GM19468 (cell line): Measurements from ENCODE around the gene AJAP1.

Experiments
- ATAC-seq: cut with Tn5 transposase; IDR thresholded peaks from one replicate; pipeline ENCODE4 v1.9.1; 2021; ENCODE audit warnings: mild to moderate bottlenecking, moderate library complexity, moderate number of reproducible peaks; ENCODE audit not compliant: unreplicated experiment; ENCODE audit errors: extremely low read depth

AJAP1 gene

DNA sequence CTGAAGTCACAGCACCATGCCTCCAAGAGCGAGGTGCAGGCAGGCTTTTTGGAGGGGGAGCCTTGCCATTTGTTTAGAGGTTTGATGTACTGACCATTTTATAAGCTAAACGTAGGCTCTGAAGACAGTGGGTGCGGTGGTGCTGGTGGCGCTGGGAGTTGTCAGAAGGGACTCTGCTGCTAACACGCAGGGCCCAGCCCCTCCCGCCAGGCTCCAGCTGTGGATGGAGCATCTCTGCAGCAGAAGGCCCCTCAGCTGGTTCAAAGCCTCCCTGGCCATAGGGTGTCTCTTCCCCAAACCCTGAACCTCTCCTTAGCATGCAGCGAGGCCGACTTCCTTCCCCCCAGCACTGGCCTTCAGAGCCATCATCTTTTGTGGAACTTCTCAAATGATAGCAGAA is 105.3 kb downstream of the AJAP1 start:
- no peak for ATAC-seq

DNA sequence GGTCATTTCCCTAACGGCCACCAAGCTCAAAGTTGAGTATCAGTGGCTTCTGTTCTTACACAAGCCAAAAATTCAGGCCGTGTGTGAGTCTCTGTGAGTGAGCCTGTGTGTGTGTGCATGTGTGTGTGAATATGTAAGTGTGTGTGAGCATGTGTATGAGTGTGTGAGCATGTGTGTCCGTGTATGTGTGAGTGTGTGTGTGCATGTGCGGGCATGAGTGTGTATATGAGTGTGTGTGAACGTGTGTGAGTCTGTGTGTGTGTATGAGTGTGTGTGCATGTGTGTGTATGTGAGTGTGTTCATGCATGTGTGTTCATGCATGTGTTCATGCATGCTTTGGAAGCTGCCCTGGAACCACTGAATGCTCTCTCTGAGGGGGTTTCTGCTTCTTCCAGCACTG is 105.7 kb downstream of the AJAP1 start:
- no peak for ATAC-seq

DNA sequence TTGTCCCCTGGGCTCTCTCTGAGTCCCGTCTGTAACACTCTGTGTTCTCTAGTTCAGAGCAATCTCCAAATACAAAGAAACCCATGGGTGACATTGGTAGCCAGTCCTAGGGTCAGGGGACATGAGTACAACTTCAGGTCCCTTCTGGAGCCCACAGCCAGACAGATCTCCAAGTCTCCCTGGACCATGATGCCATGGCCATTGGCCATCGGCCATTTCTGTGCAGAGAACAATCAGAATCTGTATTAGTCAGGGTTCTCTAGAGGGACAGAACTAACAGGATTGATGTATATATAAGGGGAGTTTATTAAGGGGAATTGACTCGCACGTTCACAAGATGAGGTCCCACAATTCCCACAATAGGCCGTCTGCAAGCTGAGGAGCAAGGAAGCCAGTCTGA is 106.9 kb downstream of the AJAP1 start:
- ATAC-seq = no peak

- ATAC-seq = no peak
These were observed 107.7 kb downstream of the AJAP1 start for GRCh38 chr1:4762146-4762545.

GRCh38 chr1:4767308-4767707 is 112.9 kb downstream of the AJAP1 start:
- no peak for ATAC-seq

- ATAC-seq = no peak
These were observed 114.1 kb downstream of the AJAP1 start for GRCh38 chr1:4768553-4768952.

DNA sequence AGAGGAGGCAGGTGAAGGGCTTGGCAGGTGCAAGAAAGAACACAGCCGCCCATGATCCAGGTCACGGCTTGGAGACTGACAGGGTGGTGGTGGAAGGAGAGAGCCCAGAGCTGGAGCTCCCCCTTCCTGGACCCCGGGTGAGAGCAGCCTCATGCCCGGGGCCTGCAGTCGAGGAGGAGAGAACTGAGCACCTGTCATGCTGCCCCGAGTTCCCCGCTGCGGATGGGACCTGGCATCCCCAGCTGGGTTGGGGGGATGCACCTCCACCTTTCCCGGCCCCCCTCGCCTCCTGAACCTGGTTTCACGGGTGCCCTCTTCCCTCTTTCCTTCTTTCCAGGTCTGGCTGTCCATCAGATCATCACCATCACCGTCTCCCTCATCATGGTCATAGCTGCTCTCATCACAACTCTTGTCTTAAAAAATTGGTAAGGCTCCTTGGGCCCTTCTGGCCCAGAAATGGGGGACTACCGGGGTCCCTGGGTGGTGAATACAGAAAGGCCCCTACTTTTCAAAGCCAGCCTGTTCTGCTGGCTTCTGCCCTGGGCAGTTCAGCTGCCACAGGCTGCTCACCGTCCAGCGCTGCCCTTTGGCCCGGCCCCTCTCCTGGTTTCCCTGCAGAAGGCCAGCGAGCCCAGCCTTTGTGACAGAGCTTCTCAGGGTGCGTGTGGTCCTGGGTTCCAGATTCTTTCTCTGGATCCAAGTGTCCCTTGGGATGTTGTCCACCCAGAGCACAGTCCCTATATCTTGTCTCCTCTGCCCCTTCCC is 115.3 kb downstream of the AJAP1 start:
- ATAC-seq = no peak

DNA sequence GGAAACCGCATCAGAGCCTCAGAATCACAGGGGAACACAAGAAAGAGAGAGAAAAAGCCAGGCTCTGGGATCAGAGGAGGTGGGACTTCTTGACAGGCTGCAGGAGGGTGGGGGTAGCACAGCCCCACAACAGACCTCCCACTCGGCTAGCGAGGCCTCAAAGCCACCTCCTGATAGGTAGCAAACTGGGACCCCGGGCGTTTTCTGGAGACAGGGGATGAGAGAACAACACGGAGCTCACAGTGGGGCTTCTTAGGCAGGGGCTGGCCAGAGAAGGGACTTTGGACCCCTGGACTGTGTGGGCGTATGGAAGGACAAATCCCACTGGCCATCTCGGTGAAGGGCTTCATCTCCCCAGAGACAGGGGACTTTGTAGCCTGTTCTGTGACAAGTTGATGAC is 116.3 kb downstream of the AJAP1 start:
- no peak for ATAC-seq

GRCh38 chr1:4771267-4771666 is 116.9 kb downstream of the AJAP1 start:
- no peak for ATAC-seq

DNA sequence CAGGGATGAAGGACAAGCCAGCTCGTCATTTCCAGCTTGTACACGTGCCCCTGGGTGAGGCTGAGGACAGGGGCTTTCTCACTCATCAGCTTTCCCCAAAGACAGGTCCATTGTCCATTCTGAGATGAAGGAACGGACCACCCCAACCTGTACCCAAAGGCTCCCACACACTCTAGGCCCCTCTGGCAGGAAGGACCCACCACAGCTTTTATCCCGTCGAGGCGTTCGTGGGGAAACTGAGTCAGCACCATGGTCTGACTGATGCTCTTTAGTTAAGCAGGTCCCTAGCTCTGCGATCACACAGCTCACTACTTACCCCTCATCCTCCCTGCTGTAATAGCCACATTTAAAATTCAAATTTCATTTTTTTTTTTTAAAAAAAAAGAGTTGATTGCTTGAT is 117.3 kb downstream of the AJAP1 start:
- no peak for ATAC-seq

- ATAC-seq = no peak
These were observed 118.0 kb downstream of the AJAP1 start for GRCh38 chr1:4772294-4773010.

DNA sequence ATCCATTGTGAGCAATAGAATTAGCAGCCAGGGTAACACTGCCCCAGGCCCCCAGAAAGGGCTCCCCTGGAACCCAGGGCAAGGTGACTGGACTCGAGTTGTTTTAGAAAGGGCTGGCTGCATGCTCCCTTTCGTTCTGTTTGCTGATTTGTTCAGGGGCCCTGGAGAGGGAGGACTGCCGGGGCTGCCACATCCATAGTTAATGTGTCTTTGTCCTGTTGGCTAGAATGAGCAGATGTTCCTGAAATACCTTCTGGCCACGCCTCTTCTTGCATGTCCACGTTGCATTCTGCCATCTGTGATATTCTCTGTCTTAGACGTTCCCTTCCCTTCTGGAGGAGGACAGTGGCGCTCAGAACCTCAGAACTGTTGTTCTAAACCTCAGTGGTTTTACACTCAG is 118.8 kb downstream of the AJAP1 start:
- no peak for ATAC-seq

GRCh38 chr1:4775506-4775905 is 121.1 kb downstream of the AJAP1 start:
- no peak for ATAC-seq

DNA sequence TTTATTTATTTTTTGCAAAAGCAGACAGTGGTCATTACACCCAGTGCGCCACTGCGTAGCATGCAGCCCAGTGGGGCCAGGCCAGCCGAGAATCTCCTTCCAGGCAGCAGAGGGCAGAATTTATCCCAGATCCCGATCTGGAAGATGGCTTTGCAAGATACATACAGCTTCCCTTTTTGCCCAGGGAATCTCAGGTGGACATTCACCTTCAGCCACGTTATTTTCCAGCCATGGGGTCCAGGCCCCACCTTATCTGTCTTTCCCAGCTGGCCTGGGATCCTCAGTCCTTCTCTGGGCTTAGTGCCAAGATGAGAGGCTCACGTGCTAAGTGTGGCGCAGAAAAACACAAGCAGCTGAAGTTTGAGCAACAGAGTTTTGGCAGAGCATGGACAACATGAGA is 123.6 kb downstream of the AJAP1 start:
- ATAC-seq = no peak

DNA sequence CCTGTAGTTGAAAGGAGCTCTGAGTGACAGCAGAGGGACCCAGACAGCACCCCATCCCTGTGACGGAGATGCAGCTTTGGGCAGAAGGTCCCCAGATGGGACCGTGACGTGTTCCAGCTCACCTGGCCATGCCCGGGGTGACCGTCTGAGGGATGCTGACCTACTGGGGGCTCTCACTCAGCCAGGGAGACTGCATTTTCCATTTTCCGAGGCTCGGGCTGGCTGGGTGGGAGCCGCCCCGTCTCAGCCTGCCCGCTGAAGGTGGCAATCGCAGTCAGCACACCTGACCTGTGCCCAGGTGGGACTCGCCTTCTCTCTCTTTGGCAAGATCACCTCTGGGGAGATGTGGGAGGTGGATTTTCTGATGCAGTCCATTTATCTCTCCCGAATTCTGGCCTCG is 127.2 kb downstream of the AJAP1 start:
- no peak for ATAC-seq

GRCh38 chr1:4784761-4785160 is 130.4 kb downstream of the AJAP1 start:
- no peak for ATAC-seq

- no peak for ATAC-seq
These were observed 131.6 kb downstream of the AJAP1 start for GRCh38 chr1:4786055-4786454.

DNA sequence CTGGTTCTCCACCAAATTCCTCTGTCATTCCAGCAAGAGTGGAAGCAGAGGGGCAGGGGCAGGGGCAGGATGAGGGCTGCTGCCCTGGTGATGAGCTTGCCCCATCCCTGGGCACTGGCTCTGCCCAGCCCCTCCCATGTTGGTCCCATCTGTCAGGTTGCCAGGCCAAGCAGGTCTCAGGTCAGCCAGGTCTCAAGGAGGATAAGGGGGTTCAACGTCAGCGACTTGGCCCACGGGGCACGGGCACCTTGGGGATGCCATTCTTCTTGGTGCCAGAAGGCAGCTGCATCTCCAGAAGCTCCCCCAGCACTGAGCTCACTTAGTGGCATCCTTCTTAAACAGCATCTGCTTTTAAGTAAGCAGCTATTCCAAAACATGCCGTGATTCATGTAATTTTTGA is 133.1 kb downstream of the AJAP1 start:
- no peak for ATAC-seq

DNA sequence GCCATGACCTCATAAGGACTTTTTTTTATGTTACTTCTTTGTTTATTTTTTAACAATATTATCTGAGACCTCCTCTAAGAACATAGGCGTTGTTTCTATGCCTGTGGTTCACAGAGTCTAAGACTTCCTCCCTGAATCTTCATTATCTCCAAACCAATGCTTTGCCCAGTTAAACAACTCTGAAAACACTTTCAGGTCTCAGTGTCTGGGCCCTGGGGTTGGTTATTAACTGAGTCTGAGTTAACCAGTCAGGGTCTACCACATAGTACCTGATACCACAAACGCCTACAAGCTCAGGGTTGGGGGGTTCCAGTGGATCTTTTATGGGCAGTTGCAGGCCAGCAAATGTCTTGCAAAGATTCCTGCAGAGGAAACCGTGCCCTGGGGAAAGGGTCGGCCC is 138.2 kb downstream of the AJAP1 start:
- ATAC-seq = no peak

GRCh38 chr1:4794020-4794780 is 139.8 kb downstream of the AJAP1 start:
- no peak for ATAC-seq
